Endothelial cell of umbilical vein (primary cell): Measurements from ENCODE around the gene CROCC2. TPM values are rescaled to one million over a fixed set of nuclear protein-coding genes. Genes with fewer than 3 reads are reported as not detected.

Experiments used
- BruUV-seq: library from RNA; stranded (reverse); fragments of 400-500 nt; replicated peaks from 2 replicates; lab custom pipeline; 2021; lab: Mats Ljungman, UMichigan
- CTCF ChIA-PET: fragments of 300-600, 350-600 bp; sonication (Branson Sonifier 250); formaldehyde crosslinking; loops from one replicate; lab custom pipeline; 2021; ENCODE audit warnings: antibody characterized with exemption, inconsistent platforms; lab: Charles Lee
- POLR2A ChIA-PET: fragments of 300-600, 350-600 bp; sonication (Branson Sonifier 250); formaldehyde crosslinking; loops from one replicate; lab custom pipeline; 2021; ENCODE audit warnings: antibody characterized with exemption, inconsistent platforms; lab: Charles Lee
- DNase-seq: peaks from one replicate; pipeline ENCODE4 v3.0.0-alpha.2; 2011; ENCODE audit warnings: low read depth, low spot score
- FAIRE-seq: peaks from 2 replicates; lab custom pipeline; 2011; peaks lifted over from hg19 to GRCh38; lab: Jason Lieb, UNC
- H2AFZ ChIP-seq: 2 replicates; pipeline ENCODE4 v1.6.0; 2012; ENCODE audit warnings: low read depth, low read length, control low read depth, inconsistent platforms
- H3K27ac ChIP-seq: 2 replicates; pipeline ENCODE4 v1.5.1; 2011; ENCODE audit warnings: low read depth, mild to moderate bottlenecking, control low read depth, low read length, moderate library complexity; ENCODE audit not compliant: insufficient read depth
- H3K27me3 ChIP-seq, 2 experiments: 2 replicates each; pipeline versions ENCODE4 v1.6.0 to v1.6.1; 2011; ENCODE audit warnings: low read length in 2 of 2, mixed read lengths in 1 of 2; ENCODE audit not compliant: control insufficient read depth in 2 of 2, insufficient read depth in 2 of 2
- H3K36me3 ChIP-seq, 2 experiments: 2 replicates in 1 of 2; 3 replicates in 1 of 2; pipeline ENCODE4 v1.5.1; 2011; ENCODE audit warnings: low read length in 2 of 2, mild to moderate bottlenecking in 1 of 2, moderate library complexity in 1 of 2; ENCODE audit not compliant: control insufficient read depth in 2 of 2, insufficient read depth in 2 of 2; ENCODE audit errors: extremely low read depth in 1 of 2
- H3K4me1 ChIP-seq: 3 replicates; pipeline ENCODE4 v1.5.1; 2011; ENCODE audit warnings: mild to moderate bottlenecking, low read length; ENCODE audit not compliant: control insufficient read depth, insufficient read depth; ENCODE audit errors: extremely low read depth
- H3K4me2 ChIP-seq: 2 replicates; pipeline ENCODE4 v1.6.1; 2011; ENCODE audit warnings: low read length, control low read depth, mixed read lengths; ENCODE audit not compliant: insufficient read depth
- H3K4me3 ChIP-seq, 3 experiments: fragments of 200-600 bp in 1 of 3; sonication (generic), shearing (Covaris generic) in 1 of 3; replicated peaks in 1 of 3; 2 replicates each; pipeline ENCODE4 v1.5.1; 2011 to 2016; ENCODE audit warnings: control low read depth in 3 of 3, low read length in 3 of 3, mild to moderate bottlenecking in 2 of 3, inconsistent platforms in 1 of 3, low read depth in 1 of 3, moderate library complexity in 1 of 3; ENCODE audit not compliant: insufficient read depth in 1 of 3
- H3K79me2 ChIP-seq: 2 replicates; pipeline ENCODE4 v1.6.0; 2012; ENCODE audit warnings: low read length, inconsistent platforms; ENCODE audit not compliant: control insufficient read depth, insufficient read depth
- H3K9ac ChIP-seq: replicated peaks from 2 replicates; pipeline ENCODE3; 2011; ENCODE audit warnings: low read length, control low read depth; ENCODE audit not compliant: insufficient read depth; ENCODE audit errors: extremely low read depth
- H3K9me1 ChIP-seq: replicated peaks from 3 replicates; pipeline ENCODE4 v1.6.0; 2011; ENCODE audit warnings: mild to moderate bottlenecking, low read length; ENCODE audit not compliant: control insufficient read depth, insufficient read depth; ENCODE audit errors: extremely low read depth
- H3K9me3 ChIP-seq: replicated peaks from 2 replicates; pipeline ENCODE4 v1.5.1; 2012; ENCODE audit warnings: low read length, inconsistent platforms; ENCODE audit not compliant: control insufficient read depth, insufficient read depth
- H4K20me1 ChIP-seq: replicated peaks from 2 replicates; pipeline ENCODE3; 2011; ENCODE audit warnings: mild to moderate bottlenecking, low read length; ENCODE audit not compliant: control insufficient read depth, insufficient read depth; ENCODE audit errors: extremely low read depth
- EZH2 ChIP-seq: IDR thresholded peaks from 2 replicates; pipeline ENCODE4 v1.6.1; 2012; ENCODE audit warnings: borderline replicate concordance, low read depth, mild to moderate bottlenecking, moderate library complexity, low read length, inconsistent platforms; ENCODE audit not compliant: severe bottlenecking
- FOS ChIP-seq: IDR thresholded peaks from 2 replicates; pipeline ENCODE4 v1.6.1; 2011; ENCODE audit warnings: mild to moderate bottlenecking, low read length, moderate library complexity, borderline replicate concordance; ENCODE audit not compliant: insufficient read depth
- JUN ChIP-seq: IDR thresholded peaks from 2 replicates; pipeline ENCODE4 v1.6.1; 2011; ENCODE audit warnings: borderline replicate concordance, low read depth; ENCODE audit not compliant: insufficient read length, insufficient read depth
- MYC ChIP-seq: IDR thresholded peaks from one replicate; pipeline ENCODE4 v1.6.1; 2011; ENCODE audit warnings: mild to moderate bottlenecking, low read depth, low read length
- POLR2A ChIP-seq: IDR thresholded peaks from 2 replicates; pipeline ENCODE4 v1.6.1; 2012; ENCODE audit warnings: low read depth, mild to moderate bottlenecking, control low read depth, low read length
- POLR2AphosphoS5 ChIP-seq: IDR thresholded peaks from 2 replicates; pipeline ENCODE4 v1.6.1; 2012; ENCODE audit warnings: low read depth, mild to moderate bottlenecking, control low read depth, low read length, moderate library complexity; ENCODE audit not compliant: insufficient read depth
- dilution Hi-C: fragments of 300-500 bp; cut with MboI; formaldehyde crosslinking; loops from one replicate; pipeline ENCODE4 v1.15.0; 2019; ENCODE audit warnings: low sequenced_read_pairs; ENCODE audit not compliant: extremely low pct_ligation_motif_present
- intact Hi-C: fragments of 100-400 bp; cut with micrococcal nuclease; formaldehyde crosslinking; loops from one replicate; pipeline ENCODE4 v1.10.0; 2022
- polyA plus RNA-seq, 4 experiments: library from polyadenylated mRNA; depleted of rRNA in 3 of 4; stranded (reverse) in 3 of 4; unstranded in 1 of 4; fragments of >200 nt; gene quantifications; 2 replicates each; pipeline versions ENCODE4 v1.2.1 to v1.2.3, GENCODE V29; 2011 to 2012; ENCODE audit warnings: missing spikeins in 1 of 4
- total RNA-seq: library from RNA; stranded (reverse); gene quantifications from 2 replicates; pipeline ENCODE4 v1.2.3, GENCODE V29; 2021
- TF ChIP-seq, protein P1 (sequence below), 2 donors: IDR thresholded peaks; 1 replicate in 1 of 2; 2 replicates in 1 of 2; pipeline ENCODE4 v1.5.1; 2011; ENCODE audit warnings: low read length in 2 of 2, mild to moderate bottlenecking in 2 of 2, moderate library complexity in 2 of 2, control low read depth in 1 of 2, inconsistent platforms in 1 of 2, low read depth in 1 of 2; ENCODE audit not compliant: insufficient read depth in 1 of 2; ENCODE audit errors: extremely low read depth in 1 of 2
- TF ChIP-seq, protein P2 (sequence below): IDR thresholded peaks from 2 replicates; pipeline ENCODE4 v1.6.1; 2011; ENCODE audit not compliant: insufficient read depth, insufficient read length

Gene CROCC2
- total and polyA plus RNA-seq, 2 donors (not counting 3 experiments of a cell fraction or from before 2014, with no cell fraction given): not detected

GRCh38 chr2:240888890-240889573, 17.1 kb upstream of the CROCC2 start:
- dilution Hi-C loops: no loop called here
- FAIRE-seq: no peak
- intact Hi-C loops: no loop called here
- H3K27me3 ChIP-seq: no peaks in the 10 kb centered on the region
- H3K79me2 ChIP-seq: no peaks in the 10 kb centered on the region
- no peaks in the 10 kb centered on the region for H3K4me1 ChIP-seq
- POLR2A ChIA-PET: no interaction called here
- no peak for TF ChIP-seq EZH2
- TF ChIP-seq POLR2AphosphoS5: no peak
- TF ChIP-seq JUN: no peak
- TF ChIP-seq, protein P1, sequence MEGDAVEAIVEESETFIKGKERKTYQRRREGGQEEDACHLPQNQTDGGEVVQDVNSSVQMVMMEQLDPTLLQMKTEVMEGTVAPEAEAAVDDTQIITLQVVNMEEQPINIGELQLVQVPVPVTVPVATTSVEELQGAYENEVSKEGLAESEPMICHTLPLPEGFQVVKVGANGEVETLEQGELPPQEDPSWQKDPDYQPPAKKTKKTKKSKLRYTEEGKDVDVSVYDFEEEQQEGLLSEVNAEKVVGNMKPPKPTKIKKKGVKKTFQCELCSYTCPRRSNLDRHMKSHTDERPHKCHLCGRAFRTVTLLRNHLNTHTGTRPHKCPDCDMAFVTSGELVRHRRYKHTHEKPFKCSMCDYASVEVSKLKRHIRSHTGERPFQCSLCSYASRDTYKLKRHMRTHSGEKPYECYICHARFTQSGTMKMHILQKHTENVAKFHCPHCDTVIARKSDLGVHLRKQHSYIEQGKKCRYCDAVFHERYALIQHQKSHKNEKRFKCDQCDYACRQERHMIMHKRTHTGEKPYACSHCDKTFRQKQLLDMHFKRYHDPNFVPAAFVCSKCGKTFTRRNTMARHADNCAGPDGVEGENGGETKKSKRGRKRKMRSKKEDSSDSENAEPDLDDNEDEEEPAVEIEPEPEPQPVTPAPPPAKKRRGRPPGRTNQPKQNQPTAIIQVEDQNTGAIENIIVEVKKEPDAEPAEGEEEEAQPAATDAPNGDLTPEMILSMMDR (IDR thresholded peaks at IDR 0.05; ENCODE audit: extremely low read depth in 1 of 2, insufficient read depth in 1 of 2, low read depth in 1 of 2, low read length in 2 of 2): no peak
- no peak for TF ChIP-seq FOS
- no peak for TF ChIP-seq MYC
- TF ChIP-seq, protein P2, sequence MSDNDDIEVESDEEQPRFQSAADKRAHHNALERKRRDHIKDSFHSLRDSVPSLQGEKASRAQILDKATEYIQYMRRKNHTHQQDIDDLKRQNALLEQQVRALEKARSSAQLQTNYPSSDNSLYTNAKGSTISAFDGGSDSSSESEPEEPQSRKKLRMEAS: no peak
- no peak for TF ChIP-seq POLR2A
- BruUV-seq: no TSS peak
- H3K4me3 ChIP-seq: no peak overlapping the region
- DNase-seq: no peak
- H3K4me2 ChIP-seq: no peak overlapping the region
- no peak overlapping the region for H3K27ac ChIP-seq
- H3K9me3 ChIP-seq: no peaks in the 10 kb centered on the region
- CTCF ChIA-PET: no interaction called here
- H4K20me1 ChIP-seq: no peaks in the 10 kb centered on the region
- H2AFZ ChIP-seq: no peak overlapping the region
- H3K9me1 ChIP-seq: no peaks in the 10 kb centered on the region
- no peaks in the 10 kb centered on the region for H3K36me3 ChIP-seq
- no peak overlapping the region for H3K9ac ChIP-seq
